GM12801 (cell line): ENCODE measurements around the gene EVX2.

Experiments
- CTCF ChIP-seq: IDR thresholded peaks from one replicate; pipeline ENCODE4 v1.5.1; 2011; ENCODE audit warnings: control low read depth; ENCODE audit not compliant: insufficient read length; ENCODE audit errors: extremely low read depth

The EVX2 gene

GRCh38 chr2:176083796-176084261 is at the start of gene EVX2:
TSS of gene EVX2 (minus strand) at chr2:176083962. CDS start at chr2:176083776, 186 bp downstream.
- no peak for TF ChIP-seq CTCF

DNA sequence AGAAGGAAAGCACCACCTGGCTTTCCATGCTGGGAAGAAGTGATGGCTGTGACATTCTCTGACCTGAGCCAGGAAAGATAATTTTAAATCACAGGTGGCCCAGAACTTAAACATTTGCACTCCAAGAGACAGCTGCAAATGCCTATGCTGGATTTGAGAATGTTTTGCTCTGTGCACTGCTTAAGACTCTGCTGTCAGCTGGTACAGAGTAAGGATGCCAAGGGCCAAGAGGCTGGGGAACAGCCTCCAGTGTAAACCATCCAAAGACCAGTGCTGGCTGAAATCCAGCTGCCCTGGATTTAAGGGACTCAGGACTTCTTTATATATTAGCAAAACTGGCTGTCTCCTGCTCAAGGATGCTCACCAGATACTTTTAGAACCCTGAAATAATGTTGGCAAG is 49.6 kb upstream of the EVX2 start:
- TF ChIP-seq CTCF: no peak

DNA sequence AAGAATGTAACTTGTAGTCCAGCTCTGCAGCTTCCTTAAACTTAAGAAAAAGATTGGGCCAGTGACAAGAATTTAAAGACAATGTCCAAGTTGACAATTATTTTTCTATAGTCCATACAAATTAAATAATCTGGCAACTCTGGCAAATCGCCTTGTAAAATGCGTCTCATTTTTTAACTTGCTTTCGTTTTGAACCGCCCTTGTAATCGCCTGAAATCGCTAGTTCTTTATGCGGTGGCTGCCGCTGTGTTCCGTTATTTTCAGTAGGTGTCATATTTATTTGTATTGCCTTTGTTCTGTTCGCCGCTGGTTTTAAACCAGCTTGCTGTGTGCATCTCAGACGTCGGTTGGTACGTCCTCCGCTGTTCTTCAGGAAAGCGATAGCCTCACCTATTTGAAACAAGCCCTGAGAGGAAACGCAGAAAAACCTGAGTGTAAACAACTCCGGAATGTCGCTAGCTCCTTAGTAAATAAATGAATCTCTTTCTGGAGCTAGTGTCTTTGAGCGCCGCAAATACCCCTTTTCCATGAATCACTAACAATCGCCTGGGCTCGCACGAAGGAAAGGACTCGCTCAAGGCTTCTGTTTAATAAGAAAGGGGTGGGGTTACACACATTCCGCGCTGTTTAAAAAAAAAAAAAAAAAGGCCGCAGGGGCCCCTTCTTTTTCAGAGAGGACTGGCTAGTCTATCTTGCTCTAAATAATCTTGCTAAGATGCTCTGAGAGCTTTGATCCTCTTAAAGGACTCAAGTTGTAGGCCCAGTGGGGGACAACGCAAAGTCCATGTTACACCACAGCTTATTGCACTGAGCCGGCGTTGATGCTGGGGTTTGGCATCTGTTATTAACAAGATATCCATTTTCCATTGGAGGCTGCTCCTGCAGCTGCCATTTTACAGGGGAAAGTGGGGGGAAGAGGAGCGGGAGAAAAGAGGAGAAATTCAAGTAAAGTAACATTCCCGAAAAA is 48.7 kb upstream of the EVX2 start:
- TF ChIP-seq CTCF: no peak

GRCh38 chr2:176131848-176132158 is 48.0 kb upstream of the EVX2 start:
- no peak for TF ChIP-seq CTCF

DNA sequence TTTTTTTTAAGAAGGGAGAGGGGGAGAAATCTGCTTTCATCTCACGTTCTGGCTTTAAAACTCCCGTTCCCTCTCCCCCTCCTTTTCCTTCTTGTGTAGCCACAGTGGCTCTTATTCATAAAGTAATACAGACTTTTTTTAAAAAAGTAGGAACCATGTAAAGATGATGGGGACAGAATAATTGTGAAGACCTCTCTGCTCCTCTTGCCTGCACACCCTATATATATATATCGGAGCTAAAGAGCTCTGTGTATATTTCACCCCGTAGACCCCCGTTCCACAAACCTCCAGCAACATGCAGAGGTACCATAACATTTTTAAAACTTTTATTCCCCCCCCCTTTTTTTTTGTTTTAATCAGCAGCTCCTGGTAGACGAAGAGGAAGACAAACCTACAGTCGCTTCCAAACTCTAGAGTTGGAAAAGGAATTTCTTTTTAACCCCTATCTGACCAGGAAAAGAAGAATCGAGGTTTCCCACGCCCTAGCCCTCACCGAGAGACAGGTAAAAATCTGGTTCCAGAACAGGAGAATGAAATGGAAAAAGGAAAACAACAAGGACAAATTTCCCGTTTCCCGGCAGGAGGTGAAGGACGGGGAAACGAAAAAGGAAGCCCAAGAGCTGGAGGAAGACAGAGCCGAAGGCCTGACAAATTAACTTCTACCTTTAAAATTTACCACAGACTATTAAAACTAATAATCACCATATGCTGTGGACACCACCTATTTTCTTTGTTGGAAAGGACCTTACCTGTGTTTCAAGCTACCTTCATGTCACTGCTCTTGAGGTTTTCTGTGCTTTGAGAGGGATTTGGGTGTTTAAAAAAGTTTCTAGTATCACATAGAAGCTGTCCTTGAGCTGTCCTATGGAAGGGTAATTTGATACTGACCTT is 47.4 kb upstream of the EVX2 start:
- TF ChIP-seq CTCF: no peak

DNA sequence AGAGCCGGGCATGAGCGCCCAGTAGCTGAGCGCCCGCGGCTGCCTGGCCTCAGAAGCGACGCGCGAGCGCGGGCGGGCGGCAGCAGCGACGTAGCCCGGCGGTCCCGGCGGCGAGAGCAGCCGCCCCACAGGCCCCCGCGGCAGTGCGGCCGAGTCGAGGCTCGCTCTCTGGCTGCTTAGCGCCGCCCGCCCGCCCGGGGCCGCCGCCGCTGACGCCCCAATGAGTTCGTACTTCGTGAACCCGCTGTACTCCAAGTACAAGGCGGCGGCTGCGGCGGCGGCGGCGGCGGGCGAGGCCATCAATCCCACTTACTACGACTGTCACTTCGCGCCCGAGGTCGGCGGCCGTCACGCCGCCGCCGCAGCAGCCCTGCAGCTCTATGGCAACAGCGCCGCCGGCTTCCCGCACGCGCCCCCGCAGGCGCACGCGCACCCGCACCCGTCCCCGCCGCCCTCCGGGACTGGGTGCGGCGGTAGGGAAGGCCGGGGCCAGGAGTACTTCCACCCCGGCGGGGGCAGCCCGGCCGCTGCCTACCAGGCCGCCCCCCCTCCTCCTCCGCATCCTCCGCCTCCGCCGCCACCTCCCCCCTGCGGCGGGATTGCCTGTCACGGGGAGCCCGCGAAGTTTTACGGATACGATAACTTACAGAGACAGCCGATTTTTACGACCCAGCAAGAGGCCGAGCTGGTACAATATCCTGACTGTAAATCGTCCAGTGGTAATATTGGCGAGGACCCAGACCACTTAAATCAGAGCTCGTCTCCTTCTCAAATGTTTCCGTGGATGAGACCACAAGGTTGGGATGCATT is 46.6 kb upstream of the EVX2 start:
- no peak for TF ChIP-seq CTCF

GRCh38 chr2:176129813-176130146 is 46.0 kb upstream of the EVX2 start:
- TF ChIP-seq CTCF: no peak
